Measurements from ENCODE around the gene DHX32.

DHX32 gene

GRCh38 chr10:125846894-125847293 lies 34.2 kb downstream of the DHX32 start:
- DNase-seq: no peak

- DNase-seq: no peak
Observed at GRCh38 chr10:125845617-125846016, 35.5 kb downstream of the DHX32 start.

GRCh38 chr10:125844751-125845221 lies 36.3 kb downstream of the DHX32 start:
- no peak for DNase-seq

- DNase-seq: no peak
Observed at GRCh38 chr10:125843603-125844329, 37.3 kb downstream of the DHX32 start.

- no peak for DNase-seq
Observed at GRCh38 chr10:125840955-125841354, 40.1 kb downstream of the DHX32 start.

GRCh38 chr10:125840406-125840805 lies 40.7 kb downstream of the DHX32 start:
- DNase-seq: no peak

- DNase-seq: no peak
Observed at GRCh38 chr10:125838802-125839575, 42.1 kb downstream of the DHX32 start.

GRCh38 chr10:125836746-125837145 lies 44.3 kb downstream of the DHX32 start:
- no peak for DNase-seq

- DNase-seq: no peak
Observed at GRCh38 chr10:125828311-125828710, 52.8 kb downstream of the DHX32 start.

- DNase-seq: no peak
Observed at GRCh38 chr10:125827133-125827532, 54.0 kb downstream of the DHX32 start.

GRCh38 chr10:125824736-125825135 lies 56.4 kb downstream of the DHX32 start:
- no peak for DNase-seq

- DNase-seq: no peak
Observed at GRCh38 chr10:125823663-125824251, 57.3 kb downstream of the DHX32 start.

GRCh38 chr10:125822878-125823662 lies 58.0 kb downstream of the DHX32 start, which contains the start of the genes BCCIP and UROS:
Gene BCCIP (plus strand): TSS chr10:125823546. CDS start chr10:125823558, 12 bp downstream.
Gene UROS (minus strand): TSS chr10:125823258. CDS start chr10:125816499, 6,759 bp downstream.
- peak; percentile 47 for DNase-seq

- no peak for DNase-seq
Observed at GRCh38 chr10:125820701-125821100, 60.4 kb downstream of the DHX32 start.

- DNase-seq: no peak
Observed at GRCh38 chr10:125817337-125817946, 63.6 kb downstream of the DHX32 start.

GRCh38 chr10:125816548-125816947 lies 64.5 kb downstream of the DHX32 start:
- no peak for DNase-seq

- DNase-seq: no peak
Observed at GRCh38 chr10:125815764-125816163, 65.3 kb downstream of the DHX32 start.

- no peak for DNase-seq
Observed at GRCh38 chr10:125812128-125812750, 68.9 kb downstream of the DHX32 start.

- no peak for DNase-seq
Observed at GRCh38 chr10:125811251-125811650, 69.8 kb downstream of the DHX32 start.

GRCh38 chr10:125808047-125808446 lies 73.0 kb downstream of the DHX32 start:
- no peak for DNase-seq

- DNase-seq: no peak
Observed at GRCh38 chr10:125802739-125803138, 78.4 kb downstream of the DHX32 start.

- no peak for DNase-seq
Observed at GRCh38 chr10:125802131-125802530, 79.0 kb downstream of the DHX32 start.
